MM.1S (cell line): ENCODE data around the gene MYO1B.

Experiments
- DNase-seq: peaks from one replicate; pipeline ENCODE4 v3.0.0-alpha.2; 2015
- H2AFZ ChIP-seq: fragments of 300-600 bp; sonication (generic); 2 replicates; pipeline ENCODE4 v1.6.0; 2016; ENCODE audit warnings: antibody characterized with exemption, low read length
- H3F3A ChIP-seq: fragments of 300-600 bp; sonication (generic); 2 replicates; pipeline ENCODE4 v1.6.1; 2016; ENCODE audit warnings: mild to moderate bottlenecking, antibody characterized with exemption, low read length, moderate library complexity, mixed read lengths; ENCODE audit not compliant: insufficient read depth
- H3K27ac ChIP-seq: fragments of 300-600 bp; sonication (generic); 2 replicates; pipeline ENCODE4 v1.5.1; 2016; ENCODE audit warnings: mild to moderate bottlenecking, low read length
- H3K27me3 ChIP-seq: fragments of 300-600 bp; sonication (generic); replicated peaks from 2 replicates; pipeline ENCODE4 v1.6.0; 2016; ENCODE audit warnings: low read length; ENCODE audit not compliant: insufficient read depth
- H3K36me3 ChIP-seq: fragments of 300-600 bp; sonication (generic); replicated peaks from 2 replicates; pipeline ENCODE4 v1.6.1; 2016; ENCODE audit warnings: mild to moderate bottlenecking, low read length, mixed read lengths; ENCODE audit not compliant: insufficient read depth
- H3K4me1 ChIP-seq: fragments of 300-600 bp; sonication (generic); 2 replicates; pipeline ENCODE4 v1.6.1; 2016; ENCODE audit warnings: low read length, mixed read lengths
- H3K4me2 ChIP-seq: fragments of 300-600 bp; sonication (generic); 2 replicates; pipeline ENCODE4 v1.6.0; 2016; ENCODE audit warnings: low read depth, low read length
- H3K4me3 ChIP-seq: fragments of 300-600 bp; sonication (generic); 2 replicates; pipeline ENCODE4 v1.5.1; 2016; ENCODE audit warnings: low read length, mixed read lengths
- H3K79me2 ChIP-seq: fragments of 300-600 bp; sonication (generic); 2 replicates; pipeline ENCODE4 v1.6.1; 2016; ENCODE audit warnings: mixed run types, low read length, mixed read lengths
- H3K9ac ChIP-seq: fragments of 300-600 bp; sonication (generic); 2 replicates; pipeline ENCODE4 v1.6.1; 2016; ENCODE audit warnings: low read length, mixed read lengths
- H3K9me2 ChIP-seq: fragments of 300-600 bp; sonication (generic); replicated peaks from 2 replicates; pipeline ENCODE4 v1.6.1; 2016; ENCODE audit warnings: mild to moderate bottlenecking, low read length, mixed read lengths; ENCODE audit not compliant: insufficient read depth
- H3K9me3 ChIP-seq: fragments of 300-600 bp; sonication (generic); replicated peaks from 2 replicates; pipeline ENCODE4 v1.6.1; 2016; ENCODE audit warnings: mild to moderate bottlenecking, low read length, mixed read lengths; ENCODE audit not compliant: insufficient read depth
- H4K20me1 ChIP-seq: fragments of 300-600 bp; sonication (generic); 2 replicates; pipeline ENCODE4 v1.6.1; 2016; ENCODE audit warnings: mild to moderate bottlenecking, low read length, moderate library complexity, mixed read lengths; ENCODE audit not compliant: insufficient read depth
- CTCF ChIP-seq: fragments of 300-600 bp; sonication (generic); IDR thresholded peaks from 2 replicates; pipeline ENCODE4 v1.5.1; 2016; ENCODE audit warnings: antibody characterized with exemption, low read length, mixed read lengths
- EZH2 ChIP-seq: fragments of 300-600 bp; sonication (generic); optimal IDR thresholded peaks from 2 replicates; pipeline ENCODE3; 2017; ENCODE audit warnings: low read depth, mild to moderate bottlenecking, antibody characterized with exemption, low read length, mixed read lengths
- EZH2phosphoT487 ChIP-seq: fragments of 300-600 bp; sonication (generic); IDR thresholded peaks from 2 replicates; pipeline ENCODE4 v1.6.1; 2018; ENCODE audit warnings: antibody characterized with exemption, low read length

The MYO1B gene

DNA sequence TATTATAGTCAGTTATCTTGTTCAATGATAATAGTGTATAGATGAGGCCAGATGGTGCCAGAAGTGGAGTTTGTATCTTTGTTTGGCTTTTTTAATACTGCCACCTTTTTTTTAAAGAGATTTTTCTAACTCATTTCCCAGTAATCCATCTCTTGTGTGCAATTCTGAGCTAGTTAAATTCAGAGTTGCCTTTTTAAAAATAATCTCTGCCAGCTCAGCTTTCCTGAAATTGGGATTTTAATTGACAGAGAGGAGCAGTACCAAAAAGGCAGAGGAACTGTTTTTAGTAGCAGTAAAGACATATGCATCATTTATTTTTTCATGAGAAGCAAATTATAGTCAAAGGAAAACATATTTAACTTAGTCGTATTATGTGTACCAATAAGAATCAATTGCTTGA is 185.3 kb downstream of the MYO1B start:
- DNase-seq: no peak

GRCh38 chr2:191432121-191432520 is 186.9 kb downstream of the MYO1B start:
- Histone ChIP-seq H3K9ac (no peak overlapping the region), H3K27me3 (no peaks in the 10 kb centered on the region), H4K20me1 (no peaks in the 10 kb centered on the region), H3K9me3 (no peaks in the 10 kb centered on the region), H2AFZ (no peak overlapping the region), H3K4me1 (no peaks in the 10 kb centered on the region), H3K79me2 (no peaks in the 10 kb centered on the region), H3F3A (no peaks in the 10 kb centered on the region), H3K27ac (no peak overlapping the region), H3K4me2 (no peak overlapping the region), H3K36me3 (no peaks in the 10 kb centered on the region), H3K4me3 (no peak overlapping the region), H3K9me2 (no peaks in the 10 kb centered on the region)
- TF ChIP-seq EZH2phosphoT487: no peak
- TF ChIP-seq CTCF: no peak
- TF ChIP-seq EZH2: no peak
- no peak for DNase-seq

More for the DNA sequence above, 185.3 kb downstream of the MYO1B start:
- Histone ChIP-seq H3K9me2 (no peaks in the 10 kb centered on the region), H3K9me3 (no peaks in the 10 kb centered on the region), H4K20me1 (no peaks in the 10 kb centered on the region), H3K27me3 (no peaks in the 10 kb centered on the region), H2AFZ (no peak overlapping the region), H3K4me3 (no peak overlapping the region), H3K27ac (no peak overlapping the region), H3K4me2 (no peak overlapping the region), H3K9ac (no peak overlapping the region), H3K36me3 (no peaks in the 10 kb centered on the region), H3K79me2 (no peaks in the 10 kb centered on the region), H3K4me1 (no peaks in the 10 kb centered on the region), H3F3A (no peaks in the 10 kb centered on the region)
- no peak for TF ChIP-seq CTCF
- TF ChIP-seq EZH2: no peak
- TF ChIP-seq EZH2phosphoT487: no peak

DNA sequence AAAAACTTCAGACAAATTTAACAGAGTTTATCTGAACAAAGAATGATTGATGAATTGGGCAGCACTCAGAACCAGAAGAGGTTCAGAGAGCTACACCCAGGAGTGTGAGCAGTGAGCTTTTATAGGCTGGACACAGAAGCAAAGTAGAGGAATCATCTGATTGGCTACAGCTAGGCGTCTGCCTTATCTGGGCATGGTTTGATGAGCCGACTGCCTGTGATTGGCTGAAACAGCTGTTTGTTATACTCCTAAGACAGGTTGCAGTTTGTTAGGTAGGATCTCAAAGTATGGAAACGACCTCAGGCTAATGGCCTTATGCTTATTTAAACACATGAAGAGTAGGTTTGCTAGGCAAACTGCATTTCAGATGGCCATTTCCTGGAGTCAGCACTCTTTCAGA is 188.9 kb downstream of the MYO1B start:
- DNase-seq: no peak
- Histone ChIP-seq H3K36me3 (no peaks in the 10 kb centered on the region), H3K4me2 (no peak overlapping the region), H3K4me3 (no peak overlapping the region), H2AFZ (no peak overlapping the region), H3K79me2 (no peaks in the 10 kb centered on the region), H3K27ac (no peak overlapping the region), H3K9me2 (no peaks in the 10 kb centered on the region), H3K27me3 (no peaks in the 10 kb centered on the region), H3K9ac (no peak overlapping the region), H4K20me1 (no peaks in the 10 kb centered on the region), H3K4me1 (no peaks in the 10 kb centered on the region), H3F3A (no peaks in the 10 kb centered on the region), H3K9me3 (no peaks in the 10 kb centered on the region)
- TF ChIP-seq EZH2: no peak
- TF ChIP-seq EZH2phosphoT487: no peak
- no peak for TF ChIP-seq CTCF
